ENCODE results near the gene MAP3K21.
A peak's percentile ranks its signal among the peaks of the same experiment; 100 is the strongest.

The MAP3K21 gene

DNA sequence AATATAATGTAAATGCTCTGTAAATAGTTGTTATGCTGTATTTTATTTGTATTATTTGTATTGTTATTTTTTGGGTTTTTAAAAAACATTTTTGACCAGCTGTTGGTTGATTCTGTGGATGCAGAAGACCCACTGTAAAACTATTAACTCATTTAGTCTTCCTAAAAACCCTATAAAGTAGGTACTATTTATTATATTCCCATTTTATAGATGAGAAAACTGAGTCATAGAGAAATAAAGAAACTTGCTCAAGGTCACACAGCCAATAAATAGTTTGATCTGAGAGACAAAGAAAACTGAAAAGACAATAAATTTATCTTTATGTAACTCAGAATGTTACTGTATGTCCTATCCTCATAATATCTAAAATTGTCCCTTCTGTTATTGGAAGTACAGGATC, 1.2 kb upstream of the MAP3K21 start:
- no peak for DNase-seq (ENCODE audit: low read depth)

DNA sequence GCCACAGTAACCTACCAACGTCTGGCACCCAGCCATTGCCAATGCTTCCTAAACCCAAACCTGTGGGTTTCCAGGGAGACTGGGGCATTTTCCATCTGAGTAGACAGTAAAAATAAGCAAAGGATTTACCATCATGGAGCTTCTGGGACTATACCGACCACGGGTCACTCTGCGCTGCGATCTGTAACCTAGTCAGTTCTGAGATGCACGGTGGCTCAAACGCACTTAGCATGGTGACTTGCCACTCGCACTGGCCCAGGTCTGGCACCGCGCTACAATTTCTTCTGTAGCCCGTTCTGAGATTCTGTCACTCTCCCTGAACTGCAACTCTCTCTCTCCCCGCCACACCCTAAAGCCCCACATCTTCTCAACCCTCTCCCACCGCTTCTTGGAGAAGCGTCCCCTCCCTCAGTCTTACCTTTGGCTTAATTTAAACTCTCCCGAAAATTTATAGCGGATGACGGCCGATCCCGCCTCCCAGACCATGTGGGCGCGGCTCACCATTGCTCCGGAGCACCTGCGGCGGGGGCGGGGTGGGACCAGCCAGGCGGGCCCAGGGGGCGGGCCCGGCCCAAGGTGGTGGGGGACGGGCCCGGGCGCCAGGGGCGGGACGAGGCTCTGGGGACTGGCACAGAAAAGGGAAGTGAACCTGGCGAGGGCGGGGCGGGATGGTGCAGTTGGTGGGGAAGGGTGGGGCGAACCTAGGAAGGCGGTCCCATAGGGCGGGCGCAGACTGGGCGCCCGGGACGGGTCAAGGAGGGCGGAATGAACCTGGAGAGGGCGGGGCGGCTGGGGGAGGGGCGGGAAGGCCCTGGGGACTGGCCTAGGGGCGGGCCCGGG, 493 bp upstream of the MAP3K21 start:
- DNase-seq (ENCODE audit: low read depth), result peak; percentile 59

DNA sequence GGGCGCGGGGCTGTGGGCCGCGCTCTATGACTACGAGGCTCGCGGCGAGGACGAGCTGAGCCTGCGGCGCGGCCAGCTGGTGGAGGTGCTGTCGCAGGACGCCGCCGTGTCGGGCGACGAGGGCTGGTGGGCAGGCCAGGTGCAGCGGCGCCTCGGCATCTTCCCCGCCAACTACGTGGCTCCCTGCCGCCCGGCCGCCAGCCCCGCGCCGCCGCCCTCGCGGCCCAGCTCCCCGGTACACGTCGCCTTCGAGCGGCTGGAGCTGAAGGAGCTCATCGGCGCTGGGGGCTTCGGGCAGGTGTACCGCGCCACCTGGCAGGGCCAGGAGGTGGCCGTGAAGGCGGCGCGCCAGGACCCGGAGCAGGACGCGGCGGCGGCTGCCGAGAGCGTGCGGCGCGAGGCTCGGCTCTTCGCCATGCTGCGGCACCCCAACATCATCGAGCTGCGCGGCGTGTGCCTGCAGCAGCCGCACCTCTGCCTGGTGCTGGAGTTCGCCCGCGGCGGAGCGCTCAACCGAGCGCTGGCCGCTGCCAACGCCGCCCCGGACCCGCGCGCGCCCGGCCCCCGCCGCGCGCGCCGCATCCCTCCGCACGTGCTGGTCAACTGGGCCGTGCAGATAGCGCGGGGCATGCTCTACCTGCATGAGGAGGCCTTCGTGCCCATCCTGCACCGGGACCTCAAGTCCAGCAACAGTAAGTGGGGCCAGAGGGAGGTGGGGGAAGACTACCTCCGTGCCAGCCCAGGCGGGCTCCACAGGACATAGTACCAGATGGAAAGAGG, 808 bp downstream of the MAP3K21 start:
- DNase-seq (ENCODE audit: low read depth), result no peak

DNA sequence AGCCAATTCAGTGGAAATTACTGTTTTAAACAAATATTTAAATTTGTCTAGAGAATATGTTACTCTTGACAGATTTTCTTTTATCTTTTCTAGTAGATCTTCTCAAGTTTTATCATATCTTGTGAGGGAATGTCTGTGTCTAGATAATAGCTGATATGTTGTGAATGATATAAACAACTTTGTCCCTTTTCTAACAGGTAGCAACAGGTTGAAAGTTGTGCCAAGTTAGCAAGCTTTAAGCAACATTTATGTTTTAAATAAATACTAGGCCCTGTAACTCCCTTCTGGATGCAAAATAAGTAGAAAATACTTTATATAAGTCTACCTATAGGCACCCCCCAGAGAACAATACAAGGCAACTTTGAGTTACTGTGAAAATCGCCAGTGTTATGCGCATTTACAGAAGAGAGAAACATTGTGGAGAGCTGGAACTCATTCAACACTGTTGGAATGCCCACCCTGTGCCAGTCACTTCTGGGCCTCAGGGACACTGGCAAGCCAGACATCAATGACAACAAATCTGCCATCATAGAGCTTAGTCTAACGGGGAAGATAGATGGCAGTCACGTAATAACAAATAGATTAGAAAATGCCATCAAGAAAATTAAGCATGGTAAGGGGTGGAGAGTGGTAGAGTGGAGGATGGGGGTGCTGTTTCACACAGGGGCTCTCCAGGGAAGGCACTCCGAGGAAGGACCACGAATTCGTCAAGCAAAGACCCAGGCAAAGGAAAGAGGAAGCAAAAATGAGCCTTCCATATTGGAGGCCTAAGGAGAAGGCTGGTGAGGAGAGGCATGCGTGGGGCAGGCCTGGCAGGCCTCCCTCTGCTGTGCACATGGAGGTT, 4.4 kb downstream of the MAP3K21 start:
- no peak for DNase-seq (ENCODE audit: low read depth)

- DNase-seq (ENCODE audit: low read depth), result no peak
Measured at GRCh38 chr1:233333086-233333485, 5.6 kb downstream of the MAP3K21 start.

- DNase-seq (ENCODE audit: low read depth), result no peak
Measured at GRCh38 chr1:233334092-233334491, 6.6 kb downstream of the MAP3K21 start.

DNA sequence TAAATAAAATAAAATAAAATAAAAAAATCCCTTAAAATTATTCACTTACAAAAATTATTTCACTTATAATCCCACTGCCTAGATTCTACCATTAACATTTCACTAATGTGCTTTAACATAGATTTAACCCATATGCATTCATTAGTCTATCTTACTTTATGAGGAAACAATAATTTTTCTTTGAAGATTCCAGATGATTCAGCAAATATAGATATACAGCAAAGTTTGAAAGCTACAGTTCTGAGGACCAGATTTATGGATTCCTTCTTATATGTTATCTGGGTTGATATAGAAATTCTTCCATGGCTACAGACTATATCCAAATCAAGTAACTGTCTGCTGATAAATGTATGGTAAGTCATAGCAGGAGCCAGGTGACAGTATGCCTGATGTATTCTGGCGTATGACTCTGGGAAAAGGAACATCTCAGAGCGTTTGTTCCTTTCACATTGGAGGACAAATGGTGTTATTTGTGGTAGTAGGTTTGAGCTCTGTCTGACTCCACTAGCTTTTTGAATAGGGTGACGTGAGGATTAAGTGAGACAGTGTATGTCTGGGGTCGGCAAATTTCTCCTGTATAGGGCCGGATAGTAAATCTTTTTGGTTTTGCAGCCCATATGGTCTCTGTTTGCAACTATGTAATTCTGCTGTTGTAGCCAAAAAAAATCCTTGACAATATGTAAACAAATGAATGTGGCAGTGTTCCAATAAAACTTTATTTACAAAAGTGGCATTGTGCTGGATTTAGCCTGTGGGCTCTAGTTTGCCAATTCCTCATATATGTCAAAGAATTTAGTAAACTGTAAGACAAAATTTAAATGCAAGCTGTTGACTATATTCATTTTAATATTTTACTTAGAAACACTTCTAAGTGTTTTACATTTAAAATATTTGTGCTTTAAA, 9.3 kb downstream of the MAP3K21 start:
- DNase-seq (ENCODE audit: low read depth), result no peak

- DNase-seq (ENCODE audit: low read depth), result no peak
Measured at GRCh38 chr1:233337505-233337904, 10.0 kb downstream of the MAP3K21 start.

DNA sequence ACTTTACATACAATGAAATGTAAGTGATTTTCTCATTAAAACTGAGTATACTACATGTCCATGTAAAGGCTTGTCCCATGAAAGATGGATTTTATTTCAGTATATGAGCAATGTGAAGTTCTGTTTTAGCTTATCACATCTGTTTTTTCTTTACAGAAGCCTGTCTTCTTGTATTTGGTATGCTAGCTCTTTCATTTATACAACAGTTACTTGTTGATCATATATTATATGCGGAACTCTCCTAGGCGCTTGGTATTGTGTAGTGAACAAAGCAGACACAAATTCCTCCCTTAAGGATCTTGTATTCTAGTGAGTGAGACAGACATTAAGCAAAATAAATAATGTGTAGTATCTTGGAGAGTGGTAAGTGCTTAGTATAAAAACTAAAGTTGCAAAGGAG, 10.6 kb downstream of the MAP3K21 start:
- no peak for DNase-seq (ENCODE audit: low read depth)

DNA sequence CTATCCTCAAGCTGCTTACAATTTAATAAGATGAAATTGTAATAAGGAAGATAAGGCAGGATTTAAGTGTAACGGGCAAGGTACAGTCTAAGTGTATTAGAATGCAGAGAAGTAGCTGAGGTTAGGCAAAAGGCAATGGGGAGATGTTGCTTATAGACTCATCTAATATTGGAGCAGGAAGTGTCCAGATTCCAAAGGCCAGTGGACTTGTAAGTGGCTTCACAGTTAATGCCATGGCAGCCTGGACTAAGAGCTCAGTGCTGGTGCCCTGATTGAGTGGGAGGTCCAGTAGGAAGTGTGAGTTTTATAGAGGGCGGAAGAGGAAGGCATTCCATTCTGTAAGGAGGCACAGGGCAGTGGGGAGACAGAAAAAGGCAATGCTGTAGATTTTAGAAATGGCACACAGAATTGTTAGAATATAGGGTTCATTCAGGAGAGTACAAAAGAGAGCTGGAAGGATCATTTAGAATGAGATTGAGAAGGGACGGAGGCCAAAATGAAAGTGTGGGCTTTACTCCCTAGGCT, 12.6 kb downstream of the MAP3K21 start:
- no peak for DNase-seq (ENCODE audit: low read depth)

GRCh38 chr1:233340966-233341516, 13.5 kb downstream of the MAP3K21 start:
- no peak for DNase-seq (ENCODE audit: low read depth)

DNA sequence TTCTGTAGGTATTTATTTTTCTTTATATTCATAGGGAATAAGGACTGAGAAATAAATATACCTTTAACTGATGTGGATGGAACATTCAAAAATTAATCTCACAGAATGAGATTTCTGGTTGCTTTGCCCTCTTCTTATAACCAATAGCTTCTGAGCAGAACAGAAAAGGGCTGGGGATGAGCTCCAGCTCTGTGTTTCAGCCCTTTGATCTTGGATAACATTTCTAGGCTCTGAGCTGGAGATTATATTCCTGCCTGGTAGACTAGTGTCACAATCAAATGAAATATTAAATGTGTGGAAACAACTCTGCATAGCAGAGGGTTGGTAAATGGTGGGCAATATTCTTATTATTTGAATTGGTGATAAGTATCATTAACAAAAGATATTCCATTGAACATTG, 14.6 kb downstream of the MAP3K21 start:
- DNase-seq (ENCODE audit: low read depth), result no peak

DNA sequence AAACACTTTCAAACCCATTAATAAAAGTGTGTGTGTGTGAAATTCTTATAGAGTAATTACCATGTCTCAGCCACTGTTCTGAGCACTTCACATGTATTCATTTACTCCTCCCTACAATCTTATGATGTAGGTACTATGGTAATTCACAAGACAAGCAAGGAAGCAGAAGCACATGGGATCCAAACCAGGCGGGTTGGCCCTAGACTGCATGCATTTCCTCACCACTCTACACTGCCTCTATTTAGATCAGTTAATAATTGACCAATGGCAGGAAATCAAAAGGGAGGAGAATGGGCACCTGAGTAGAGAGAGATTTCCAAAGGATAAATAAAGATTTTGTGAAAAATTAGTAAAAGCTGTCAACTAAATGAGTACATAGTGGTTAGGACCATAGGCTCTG, 15.7 kb downstream of the MAP3K21 start:
- DNase-seq (ENCODE audit: low read depth), result no peak

DNA sequence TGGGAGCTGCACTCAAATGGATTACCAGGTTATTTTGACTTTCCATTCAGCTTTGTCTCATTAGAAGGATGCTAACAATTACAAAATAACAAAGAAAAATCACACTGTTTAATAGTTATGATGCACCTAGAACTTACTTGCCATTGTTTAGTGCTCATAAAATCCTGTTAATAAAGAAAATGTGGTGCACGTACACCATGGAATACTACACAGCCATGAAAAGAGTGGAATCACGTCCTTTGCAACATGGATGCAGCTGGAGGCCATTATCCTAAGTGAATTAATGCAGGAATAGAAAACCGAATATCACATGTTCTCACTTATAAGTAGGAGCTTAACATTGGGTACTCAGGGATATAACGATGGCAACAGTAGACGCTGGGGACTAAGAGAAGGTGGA, 19.8 kb downstream of the MAP3K21 start:
- DNase-seq (ENCODE audit: low read depth), result no peak

DNA sequence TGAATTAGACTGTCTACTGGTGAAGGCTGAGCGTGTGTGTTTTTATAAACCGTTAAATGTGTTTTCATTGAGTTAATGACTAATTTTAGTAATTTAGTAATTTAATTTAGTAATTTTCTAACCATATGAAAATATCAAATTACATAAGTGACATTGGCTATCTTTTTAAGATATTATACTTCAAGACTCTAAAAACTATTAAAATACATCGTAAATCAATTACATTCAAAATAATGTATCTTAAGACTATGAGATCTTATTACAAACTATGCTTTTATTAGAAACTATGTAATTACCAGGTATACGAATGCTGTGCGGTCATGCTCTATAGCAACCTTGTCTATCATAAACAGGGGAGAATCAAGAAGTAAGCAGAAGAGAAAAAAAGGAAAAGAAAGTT, 21.6 kb downstream of the MAP3K21 start:
- no peak for DNase-seq (ENCODE audit: low read depth)

- no peak for DNase-seq (ENCODE audit: low read depth)
Measured at GRCh38 chr1:233354983-233355382, 27.5 kb downstream of the MAP3K21 start.

GRCh38 chr1:233355841-233356704, 28.5 kb downstream of the MAP3K21 start:
- DNase-seq (ENCODE audit: low read depth), result no peak

- no peak for DNase-seq (ENCODE audit: low read depth)
Measured at GRCh38 chr1:233356705-233356987, 29.1 kb downstream of the MAP3K21 start.

DNA sequence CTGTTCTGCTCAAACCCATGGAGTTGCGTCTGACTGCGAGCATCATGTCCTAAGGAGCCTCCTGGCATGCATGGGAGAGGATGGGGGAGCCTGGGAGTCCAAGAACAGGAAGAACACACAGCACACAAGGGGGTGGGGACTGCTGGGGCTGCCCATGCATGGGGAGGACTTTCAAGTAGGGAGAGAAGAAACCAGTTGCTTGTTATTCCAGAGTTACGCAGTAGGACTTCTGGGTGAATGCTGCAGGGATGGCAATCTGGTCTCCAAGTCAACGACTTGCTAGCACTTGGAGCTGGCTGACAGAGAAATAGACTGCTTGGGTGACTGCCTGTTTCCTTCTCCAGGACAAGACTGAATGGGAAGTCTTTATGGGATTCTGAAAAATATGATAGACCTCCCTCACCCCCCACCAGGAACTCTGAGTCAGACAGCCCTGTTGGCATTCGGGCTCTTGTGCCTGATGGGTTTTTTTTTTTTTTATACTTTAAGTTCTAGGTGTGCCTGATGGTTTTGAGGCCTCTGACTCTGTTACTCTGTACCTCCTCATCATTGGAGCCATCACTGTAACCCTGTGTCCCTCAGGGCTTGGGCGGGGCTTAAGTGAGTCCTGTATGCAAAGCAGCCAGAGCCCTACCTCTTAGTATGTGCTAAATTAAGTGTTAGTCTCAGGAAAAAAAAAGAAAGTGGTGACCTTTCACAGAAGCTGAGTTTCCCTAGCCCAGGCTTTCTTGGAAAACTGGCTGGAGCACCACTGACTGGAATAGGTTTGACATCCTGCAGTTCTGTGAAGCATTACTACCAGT, 30.3 kb downstream of the MAP3K21 start:
- no peak for DNase-seq (ENCODE audit: low read depth)
